MM.1S (cell line): ENCODE results near the gene CRY1.

Experiments used
- DNase-seq: peaks from one replicate; pipeline ENCODE4 v3.0.0-alpha.2; 2015
- H2AFZ ChIP-seq: fragments of 300-600 bp; sonication (generic); 2 replicates; pipeline ENCODE4 v1.6.0; 2016; ENCODE audit warnings: antibody characterized with exemption, low read length
- H3F3A ChIP-seq: fragments of 300-600 bp; sonication (generic); 2 replicates; pipeline ENCODE4 v1.6.1; 2016; ENCODE audit warnings: mild to moderate bottlenecking, antibody characterized with exemption, low read length, moderate library complexity, mixed read lengths; ENCODE audit not compliant: insufficient read depth
- H3K27ac ChIP-seq: fragments of 300-600 bp; sonication (generic); 2 replicates; pipeline ENCODE4 v1.5.1; 2016; ENCODE audit warnings: mild to moderate bottlenecking, low read length
- H3K27me3 ChIP-seq: fragments of 300-600 bp; sonication (generic); replicated peaks from 2 replicates; pipeline ENCODE4 v1.6.0; 2016; ENCODE audit warnings: low read length; ENCODE audit not compliant: insufficient read depth
- H3K36me3 ChIP-seq: fragments of 300-600 bp; sonication (generic); replicated peaks from 2 replicates; pipeline ENCODE4 v1.6.1; 2016; ENCODE audit warnings: mild to moderate bottlenecking, low read length, mixed read lengths; ENCODE audit not compliant: insufficient read depth
- H3K4me1 ChIP-seq: fragments of 300-600 bp; sonication (generic); 2 replicates; pipeline ENCODE4 v1.6.1; 2016; ENCODE audit warnings: low read length, mixed read lengths
- H3K4me2 ChIP-seq: fragments of 300-600 bp; sonication (generic); 2 replicates; pipeline ENCODE4 v1.6.0; 2016; ENCODE audit warnings: low read depth, low read length
- H3K4me3 ChIP-seq: fragments of 300-600 bp; sonication (generic); 2 replicates; pipeline ENCODE4 v1.5.1; 2016; ENCODE audit warnings: low read length, mixed read lengths
- H3K79me2 ChIP-seq: fragments of 300-600 bp; sonication (generic); 2 replicates; pipeline ENCODE4 v1.6.1; 2016; ENCODE audit warnings: mixed run types, low read length, mixed read lengths
- H3K9ac ChIP-seq: fragments of 300-600 bp; sonication (generic); 2 replicates; pipeline ENCODE4 v1.6.1; 2016; ENCODE audit warnings: low read length, mixed read lengths
- H3K9me2 ChIP-seq: fragments of 300-600 bp; sonication (generic); replicated peaks from 2 replicates; pipeline ENCODE4 v1.6.1; 2016; ENCODE audit warnings: mild to moderate bottlenecking, low read length, mixed read lengths; ENCODE audit not compliant: insufficient read depth
- H3K9me3 ChIP-seq: fragments of 300-600 bp; sonication (generic); replicated peaks from 2 replicates; pipeline ENCODE4 v1.6.1; 2016; ENCODE audit warnings: mild to moderate bottlenecking, low read length, mixed read lengths; ENCODE audit not compliant: insufficient read depth
- H4K20me1 ChIP-seq: fragments of 300-600 bp; sonication (generic); 2 replicates; pipeline ENCODE4 v1.6.1; 2016; ENCODE audit warnings: mild to moderate bottlenecking, low read length, moderate library complexity, mixed read lengths; ENCODE audit not compliant: insufficient read depth
- CTCF ChIP-seq: fragments of 300-600 bp; sonication (generic); IDR thresholded peaks from 2 replicates; pipeline ENCODE4 v1.5.1; 2016; ENCODE audit warnings: antibody characterized with exemption, low read length, mixed read lengths
- EZH2 ChIP-seq: fragments of 300-600 bp; sonication (generic); optimal IDR thresholded peaks from 2 replicates; pipeline ENCODE3; 2017; ENCODE audit warnings: low read depth, mild to moderate bottlenecking, antibody characterized with exemption, low read length, mixed read lengths
- EZH2phosphoT487 ChIP-seq: fragments of 300-600 bp; sonication (generic); IDR thresholded peaks from 2 replicates; pipeline ENCODE4 v1.6.1; 2018; ENCODE audit warnings: antibody characterized with exemption, low read length

The CRY1 gene

GRCh38 chr12:106945261-106945851 is 148.0 kb downstream of the CRY1 start:
- no peak for TF ChIP-seq EZH2phosphoT487
- TF ChIP-seq CTCF: no peak
- TF ChIP-seq EZH2: no peak
- H3K4me2 ChIP-seq: no peak overlapping the region
- no peak overlapping the region for H3K4me3 ChIP-seq
- H4K20me1 ChIP-seq: no peaks in the 10 kb centered on the region
- no peaks in the 10 kb centered on the region for H3K36me3 ChIP-seq
- no peak overlapping the region for H3K27ac ChIP-seq
- H3K9ac ChIP-seq: no peak overlapping the region
- H3K79me2 ChIP-seq: no peaks in the 10 kb centered on the region
- no peaks in the 10 kb centered on the region for H3F3A ChIP-seq
- no peaks in the 10 kb centered on the region for H3K27me3 ChIP-seq
- no peak overlapping the region for H2AFZ ChIP-seq
- H3K4me1 ChIP-seq: no peaks in the 10 kb centered on the region
- no peaks in the 10 kb centered on the region for H3K9me2 ChIP-seq
- H3K9me3 ChIP-seq: no peaks in the 10 kb centered on the region
- DNase-seq: no peak

- Histone ChIP-seq H3K27ac (no peak overlapping the region), H3K9me3 (no peaks in the 10 kb centered on the region), H4K20me1 (no peaks in the 10 kb centered on the region), H3K4me2 (no peak overlapping the region), H3K4me1 (no peaks in the 10 kb centered on the region), H3K9ac (no peak overlapping the region), H3K9me2 (no peaks in the 10 kb centered on the region), H3K79me2 (no peaks in the 10 kb centered on the region), H3K36me3 (no peaks in the 10 kb centered on the region), H3F3A (no peaks in the 10 kb centered on the region), H2AFZ (no peak overlapping the region), H3K4me3 (no peak overlapping the region), H3K27me3 (no peaks in the 10 kb centered on the region)
- DNase-seq: no peak
- TF ChIP-seq EZH2phosphoT487: no peak
- TF ChIP-seq EZH2: no peak
- TF ChIP-seq CTCF: no peak
Observed at GRCh38 chr12:106942775-106943174, 150.6 kb downstream of the CRY1 start.

- Histone ChIP-seq H3K4me2 (no peak overlapping the region), H3K9ac (no peak overlapping the region)
Observed at GRCh38 chr12:106941481-106942156, 151.7 kb downstream of the CRY1 start.

More at GRCh38 chr12:106941481-106942156, 151.7 kb downstream of the CRY1 start:
- TF ChIP-seq CTCF (no peak), EZH2phosphoT487 (no peak), EZH2 (no peak)
- H3K4me3 ChIP-seq: no peak overlapping the region
- no peaks in the 10 kb centered on the region for H3K36me3 ChIP-seq
- no peak overlapping the region for H3K27ac ChIP-seq
- no peak for DNase-seq
- H2AFZ ChIP-seq: no peak overlapping the region
- H3K79me2 ChIP-seq: no peaks in the 10 kb centered on the region
- H3K9me3 ChIP-seq: no peaks in the 10 kb centered on the region
- H3K4me1 ChIP-seq: no peaks in the 10 kb centered on the region
- no peaks in the 10 kb centered on the region for H4K20me1 ChIP-seq
- no peaks in the 10 kb centered on the region for H3F3A ChIP-seq
- H3K9me2 ChIP-seq: no peaks in the 10 kb centered on the region
- no peaks in the 10 kb centered on the region for H3K27me3 ChIP-seq
